Measurements from ENCODE around the gene FLOT1. TPM values are rescaled to one million over a fixed set of nuclear protein-coding genes. Genes with fewer than 3 reads are reported as not detected.
"Not testable (repeated sequence)": the region's sequence is repeated elsewhere in the genome, so short reads cannot be mapped to it uniquely, and the experiment has no call there.

FLOT1 gene
- total and polyA plus RNA-seq, 9 of the 15 experiments (the other 6 are each of a cell fraction or from before 2014, with no cell fraction given), result 11.7 to 149 (median 118) TPM

- H3K36me3 ChIP-seq (ENCODE audit: control insufficient read depth, insufficient read depth, low read length), result peaks cover 64% of the 10 kb centered on the region
- FAIRE-seq; BruUV-seq (replicated peaks); DNase-seq (ENCODE audit: extremely low read depth in 1 of 4, low spot score in 3 of 4); H3K9me1 ChIP-seq (ENCODE audit: control insufficient read depth, insufficient read depth, low read length); ATAC-seq; H3K27me3 ChIP-seq (ENCODE audit: control insufficient read depth in 2 of 2, insufficient read depth in 2 of 2, low read length in 2 of 2); intact Hi-C loops (cut with micrococcal nuclease); H2AFZ ChIP-seq (ENCODE audit: low read depth, low read length); H3K9me3 ChIP-seq (replicated peaks; ENCODE audit: control insufficient read depth, insufficient read depth, low read depth, low read length): not testable (repeated sequence)
- H3K9ac ChIP-seq (ENCODE audit: insufficient read depth in 1 of 2, low read depth in 2 of 2, low read length in 2 of 2), result peak overlapping the region; percentile 47 to 96
- in situ Hi-C loops (cut with MboI), result loop anchor here (5.0 to 10.0 kb wide), 2 partner anchors 48 to 241 kb away; partner anchors contain the start of gene DHX16
- peaks cover 44% of the 10 kb centered on the region for H4K20me1 ChIP-seq (replicated peaks; ENCODE audit: control insufficient read depth, insufficient read depth, low read length)
- TF ChIP-seq ZBED1 (IDR thresholded peaks at IDR 0.05) (0 out of 2 replicates have a peak, but pooled peaks have one; percentile 14), CGGBP1 (CRISPR knock-in tag; IDR thresholded peaks at IDR 0.05) (0 out of 2 replicates have a peak, but pooled peaks have one; percentile 14), ILF3 (IDR thresholded peaks at IDR 0.05; ENCODE audit: borderline replicate concordance) (0 out of 2 replicates have a peak, but pooled peaks have one; percentile 18), ZNF143 (CRISPR knock-in tag; IDR thresholded peaks at IDR 0.05) (peak; percentile 31; the same call in 1 of the 2 replicates)
- peaks cover 19% of the 10 kb centered on the region in 2 experiments for H3K4me1 ChIP-seq (replicated peaks in 1 of 2; ENCODE audit: control insufficient read depth in 2 of 2, insufficient read depth in 2 of 2, low read length in 2 of 2)
- H3K4me3 ChIP-seq, result peak overlapping the region; percentile 89; the same call in 1 of the 2 replicates
- 81% methylated on average over 16 of the region's 16 CpGs for WGBS (ENCODE audit: insufficient coverage, low coverage, missing lambda C conversion rate)
- H3K4me2 ChIP-seq (ENCODE audit: insufficient read depth, low read length), result peak overlapping the region; percentile 98; the same call in 1 of the 2 replicates
- POLR2A ChIA-PET, result interaction anchor here (0.7 to 27.1 kb wide), 14 partner anchors 6 to 364 kb away, joined by 3 to 524 read pairs (median 3); partner anchors contain the start of gene NRM
- CTCF ChIA-PET (ENCODE audit: low intra/inter-chr PET ratio), result interaction anchor here (1.4 to 5.0 kb wide), 6 partner anchors 8 to 240 kb away, joined by 4 to 92 read pairs (median 9); partner anchors contain the start of gene DHX16
- H3K79me2 ChIP-seq (ENCODE audit: control insufficient read depth, insufficient read depth, low read length), result peaks cover 76% of the 10 kb centered on the region
- H3K27ac ChIP-seq (ENCODE audit: extremely low read depth, low read depth, low read length), result peak overlapping the region; percentile 5; the same call in 2 of the 3 replicates
These were observed 19.2 kb downstream of the FLOT1 start for GRCh38 chr6:30723159-30723842.
